Measurements from ENCODE around the gene BCDIN3D. TPM values are rescaled to one million over a fixed set of nuclear protein-coding genes. Genes with fewer than 3 reads are reported as not detected.

Gene BCDIN3D
- total and polyA plus RNA-seq, 11 donors, result 1.6 to 3.9 (median 2.3) TPM

GRCh38 chr12:49824416-49824815, 18.5 kb downstream of the BCDIN3D start:
- ATAC-seq, result no peak
- Histone ChIP-seq H3K36me3 (peaks cover 0 to 8% (median 0%) of the 10 kb centered on the region in 9 donors), H3K4me1 (peaks cover 13 to 88% (median 77%) of the 10 kb centered on the region in 12 donors), H3K27me3 (no peaks in the 10 kb centered on the region), H3K9me3 (no peaks in the 10 kb centered on the region), H3K4me3 (peak overlapping the region in 2 of 12 donors; percentile 2 to 35), H3K27ac (peak overlapping the region in 10 of 12 donors; percentile 8 to 99 (median 92))
- intact Hi-C loops (cut with DNase I), result loop anchor here in 1 of 10 donors (5.0 kb wide), 1 partner anchor 42 kb away; no protein-coding TSS in a partner anchor
- whole genome bisulfite sequencing, 4 donors, result 64 to 85% (median 68%) methylated on average over 8 of the region's 8 CpGs
- no peak for DNase-seq
- no peak for TF ChIP-seq POLR2A (IDR thresholded peaks at IDR 0.05)
- no peak for TF ChIP-seq CTCF (IDR thresholded peaks at IDR 0.05)

- H3K9me3 ChIP-seq, result no peaks in the 10 kb centered on the region
- H3K4me1 ChIP-seq, result peaks cover 13 to 87% (median 76%) of the 10 kb centered on the region in 12 donors
- H3K27ac ChIP-seq, result peak overlapping the region in 6 of 12 donors; percentile 62 to 99 (median 92)
- no peak for ATAC-seq
- intact Hi-C loops (cut with DNase I), result loop anchor here in 1 of 10 donors (5.0 kb wide), 1 partner anchor 42 kb away; no protein-coding TSS in a partner anchor
- no peak for DNase-seq
- WGBS, 4 donors, result 44 to 79% (median 76%) methylated on average over 4 to 6 of the region's 6 CpGs
- H3K27me3 ChIP-seq, result no peaks in the 10 kb centered on the region
- peaks cover 0 to 8% (median 0%) of the 10 kb centered on the region in 9 donors for H3K36me3 ChIP-seq
- TF ChIP-seq CTCF (IDR thresholded peaks at IDR 0.05), result no peak
- no peak for TF ChIP-seq POLR2A (IDR thresholded peaks at IDR 0.05)
- no peak overlapping the region for H3K4me3 ChIP-seq
These were observed 19.0 kb downstream of the BCDIN3D start for GRCh38 chr12:49823951-49824350.

GRCh38 chr12:49823350-49823749, 19.6 kb downstream of the BCDIN3D start:
- Histone ChIP-seq H3K4me1 (peaks cover 13 to 83% (median 72%) of the 10 kb centered on the region in 12 donors), H3K4me3 (no peak overlapping the region), H3K27me3 (no peaks in the 10 kb centered on the region), H3K9me3 (no peaks in the 10 kb centered on the region), H3K36me3 (peaks cover 0 to 8% (median 0%) of the 10 kb centered on the region in 9 donors), H3K27ac (no peak overlapping the region)
- ATAC-seq (no peak), DNase-seq (no peak)
- intact Hi-C loops (cut with DNase I), result loop anchor here in 1 of 10 donors (5.0 kb wide), 1 partner anchor 41 kb away; no protein-coding TSS in a partner anchor
- WGBS, 4 donors, result 62 to 83% (median 80%) methylated on average over 1 of the region's 1 CpG; no CpG with 5 or more reads in 1 of the 4 donors
- TF ChIP-seq CTCF (IDR thresholded peaks at IDR 0.05) (no peak), POLR2A (IDR thresholded peaks at IDR 0.05) (no peak)

GRCh38 chr12:49821373-49822287, 21.3 kb downstream of the BCDIN3D start:
- DNase-seq (no peak), ATAC-seq (peak in 1 of 4 donors; percentile 35)
- intact Hi-C loops (cut with DNase I), result loop anchor here in 1 of 10 donors (5.0 kb wide), 1 partner anchor 39 kb away; no protein-coding TSS in a partner anchor
- 59 to 67% (median 63%) methylated on average over 10 of the region's 10 CpGs for WGBS, 4 donors
- no peaks in the 10 kb centered on the region for H3K27me3 ChIP-seq
- H3K4me1 ChIP-seq, result peaks cover 13 to 74% (median 65%) of the 10 kb centered on the region in 12 donors
- H3K4me3 ChIP-seq, result no peak overlapping the region
- TF ChIP-seq CTCF (IDR thresholded peaks at IDR 0.05) (no peak), POLR2A (IDR thresholded peaks at IDR 0.05) (no peak)
- no peaks in the 10 kb centered on the region for H3K9me3 ChIP-seq
- H3K36me3 ChIP-seq, result peaks cover 0 to 8% (median 0%) of the 10 kb centered on the region in 9 donors
- H3K27ac ChIP-seq, result peak overlapping the region in 7 of 12 donors; percentile 21 to 60 (median 39)

Measured in heart left ventricle (tissue), 16 donors.